Lower leg skin (tissue), 4 donors: ENCODE results near the gene UGDH. TPM values are rescaled to one million over a fixed set of nuclear protein-coding genes. Genes with fewer than 3 reads are reported as not detected.

Experiments
- DNase-seq, 2 donors: peaks; one replicate each; pipeline ENCODE4 v3.0.0-alpha.2; 2019; ENCODE audit warnings: low spot score in 2 of 2
- H3K4me3 ChIP-seq: fragments of 200-600 bp; sonication (generic); 2 replicates; pipeline ENCODE4 v1.5.1; 2017; ENCODE audit warnings: mild to moderate bottlenecking, low read depth; ENCODE audit not compliant: poor library complexity, severe bottlenecking
- CTCF ChIP-seq, 3 donors: fragments of 450-650 bp; IDR thresholded peaks; one replicate each; pipeline ENCODE4 v1.5.1; 2016; ENCODE audit warnings: antibody characterized with exemption in 3 of 3, mild to moderate bottlenecking in 3 of 3, moderate library complexity in 2 of 3
- POLR2A ChIP-seq, 2 donors: fragments of 450-650 bp; IDR thresholded peaks; one replicate each; pipeline ENCODE4 v1.6.1; 2016 to 2017; ENCODE audit warnings: antibody characterized with exemption in 2 of 2, mild to moderate bottlenecking in 1 of 2, moderate library complexity in 1 of 2
- WGBS, 2 donors: methylation state at CpG; one replicate each; pipeline ENCODE4 v1.1.5; 2018; 5-methylcytosine and 5-hydroxymethylcytosine counted together
- intact Hi-C: fragments of 100-400 bp; cut with DNase I; formaldehyde crosslinking; loops from one replicate; pipeline ENCODE4 v1.15.0; 2023; ENCODE audit warnings: low total_unique reads
- total RNA-seq, 4 donors: library from RNA; depleted of rRNA; stranded (reverse); fragments of >200 nt; gene quantifications; one replicate each; pipeline ENCODE4 v1.1.0, GENCODE V29; 2016

UGDH gene
- 10 to 100 TPM; 20.2 to 29.4 (median 24.3) TPM for total RNA-seq

DNA sequence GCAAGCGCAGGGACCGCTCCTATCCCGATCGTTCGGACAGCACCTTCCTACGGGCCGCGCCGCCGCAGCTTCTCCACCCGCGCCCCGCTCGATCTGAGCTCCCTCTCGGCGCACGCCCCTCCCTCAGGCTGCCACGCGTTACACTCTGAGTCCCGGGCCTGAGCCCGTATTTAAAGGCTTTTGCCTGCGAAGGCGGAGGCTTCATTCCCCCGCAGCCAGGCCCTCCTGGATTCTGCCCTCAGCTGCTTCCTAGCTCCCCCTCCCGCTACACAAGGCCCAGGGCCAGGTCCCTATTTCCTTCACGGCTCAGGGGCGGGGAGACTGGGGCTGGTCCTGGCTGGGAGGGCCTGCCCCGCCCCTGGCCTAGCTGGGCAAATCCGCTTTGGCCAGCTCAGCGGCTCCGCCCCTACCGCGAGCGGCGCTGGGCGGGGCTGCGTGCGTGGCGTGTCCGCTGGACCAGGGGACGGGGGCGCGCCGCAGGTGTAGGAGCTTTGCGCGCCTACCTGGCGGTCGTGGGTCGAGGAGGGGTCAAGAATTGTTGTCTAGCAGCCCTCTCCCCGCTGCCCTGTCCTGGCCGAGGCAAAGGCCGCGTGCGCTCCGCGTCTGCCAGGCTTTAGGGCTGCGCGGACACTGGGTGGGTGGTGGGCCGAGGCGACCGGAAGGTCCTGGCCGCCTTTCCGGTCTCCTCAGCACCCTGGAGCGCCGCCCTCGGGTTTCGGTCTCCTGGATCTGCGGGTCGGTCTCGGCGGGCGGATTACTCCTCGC lies at the start of gene UGDH:
UGDH (minus strand) TSS at position 144 of the 765 bp plus-strand sequence. CDS start 5,927 bp downstream, outside the sequence.
- peak; percentile 96 to 99 for DNase-seq
- WGBS, 2 donors = 0% methylated on average over 14 to 25 of the region's 73 CpGs
- intact Hi-C loops = loop anchor here (10.0 kb wide), 1 partner anchor 107 kb away; the partner anchor contains the start of gene SMIM14
- TF ChIP-seq CTCF (IDR thresholded peaks at IDR 0.05) (no peak), POLR2A (IDR thresholded peaks at IDR 0.05) (peak in 1 of 2 donors; percentile 48)
- H3K4me3 ChIP-seq = peak within 1 kb of the TSS; percentile 71

DNA sequence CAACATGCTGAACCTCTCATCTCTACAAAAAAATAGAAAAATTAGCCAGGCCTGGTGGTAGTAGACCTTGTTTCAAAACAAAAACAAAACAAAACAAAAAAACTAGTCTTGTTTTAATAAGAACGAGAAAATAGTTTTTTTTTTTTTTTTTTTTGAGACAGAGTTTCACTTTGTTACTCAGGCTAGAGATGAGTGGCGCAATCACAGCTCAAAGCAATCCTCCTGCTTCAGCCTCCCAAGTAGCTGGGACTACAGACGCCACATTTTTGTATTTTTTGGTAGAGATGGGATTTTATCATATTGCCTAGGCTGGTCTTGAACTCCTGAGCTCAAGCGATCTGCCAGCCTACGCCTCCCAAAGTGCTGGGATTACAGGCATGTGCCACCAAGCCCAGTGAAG lies 47.7 kb upstream of the UGDH start:
- no peak overlapping the region for H3K4me3 ChIP-seq
- 96 to 98% methylated on average over 5 of the region's 5 CpGs for WGBS, 2 donors
- intact Hi-C loops = no loop called here
- TF ChIP-seq POLR2A (IDR thresholded peaks at IDR 0.05) (no peak), CTCF (IDR thresholded peaks at IDR 0.05) (no peak)
- DNase-seq = no peak

DNA sequence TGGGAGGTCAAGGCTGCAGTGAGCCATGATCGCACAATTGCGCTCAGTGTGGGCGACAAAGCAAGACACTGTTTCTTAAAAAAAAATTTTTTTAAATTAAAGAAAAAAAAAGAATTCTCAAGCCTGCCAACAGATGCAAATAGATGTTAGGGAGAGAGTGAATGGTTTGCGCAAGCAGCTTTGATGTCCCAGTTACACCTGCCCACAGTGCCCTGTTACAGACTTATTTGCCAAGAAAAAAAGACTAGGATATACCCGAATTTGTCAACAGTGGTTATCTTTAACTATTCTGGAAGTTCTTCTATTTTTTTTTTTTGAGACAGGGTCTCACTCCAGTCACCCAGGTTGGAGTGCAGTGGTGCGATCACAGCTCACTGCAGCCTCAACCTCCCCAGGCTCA lies 44.3 kb upstream of the UGDH start:
- intact Hi-C loops = no loop called here
- no peak for TF ChIP-seq CTCF (IDR thresholded peaks at IDR 0.05)
- no peak for TF ChIP-seq POLR2A (IDR thresholded peaks at IDR 0.05)
- no peak overlapping the region for H3K4me3 ChIP-seq
- no peak for DNase-seq
- 80 to 88% methylated on average over 6 of the region's 6 CpGs for WGBS, 2 donors

DNA sequence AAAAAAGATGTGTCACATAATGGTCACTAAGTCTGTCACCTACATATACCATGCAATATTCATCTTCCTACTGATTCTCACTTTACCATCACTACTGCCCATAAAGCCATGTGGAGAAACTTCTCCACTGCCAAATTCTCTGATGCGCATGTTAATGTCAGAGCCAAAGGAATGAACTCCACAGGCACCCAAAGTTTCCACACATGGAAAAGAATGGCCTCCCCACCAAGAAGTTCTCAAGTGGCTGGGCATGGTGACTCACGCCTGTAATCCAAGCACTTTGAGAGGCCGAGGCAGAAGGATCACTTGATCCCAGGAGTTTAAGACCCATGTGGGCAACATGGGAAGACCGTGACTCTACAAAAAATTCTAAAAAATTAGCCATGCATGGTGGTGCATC lies 43.8 kb upstream of the UGDH start:
- no peak for DNase-seq
- no peak overlapping the region for H3K4me3 ChIP-seq
- TF ChIP-seq POLR2A (IDR thresholded peaks at IDR 0.05) (no peak), CTCF (IDR thresholded peaks at IDR 0.05) (no peak)
- intact Hi-C loops = no loop called here
- 97 to 98% methylated on average over 4 of the region's 4 CpGs for WGBS, 2 donors

DNA sequence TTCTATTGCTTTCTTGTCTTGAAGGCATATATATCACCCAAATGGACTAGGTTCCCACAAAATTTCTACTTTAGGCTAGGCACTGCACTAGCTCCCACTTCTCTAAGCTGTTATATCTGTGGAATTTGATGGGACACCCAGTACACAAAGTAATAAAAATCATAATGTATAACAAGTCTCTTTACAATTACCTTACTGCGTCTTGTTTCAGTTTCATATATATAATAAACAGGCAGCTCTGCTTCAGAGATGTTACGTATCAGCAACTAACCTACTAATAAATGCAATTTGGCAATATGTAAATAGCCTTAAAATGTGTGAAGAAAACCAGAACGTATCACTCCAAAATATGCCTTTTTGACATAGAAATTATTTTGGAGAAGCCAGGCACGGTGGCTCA lies 42.0 kb upstream of the UGDH start:
- 58 to 61% methylated on average over 4 of the region's 4 CpGs for WGBS, 2 donors
- no peak for TF ChIP-seq POLR2A (IDR thresholded peaks at IDR 0.05)
- TF ChIP-seq CTCF (IDR thresholded peaks at IDR 0.05) = no peak
- H3K4me3 ChIP-seq = no peak overlapping the region
- intact Hi-C loops = no loop called here
- DNase-seq = no peak
